HepG2 (cell line): ENCODE data around the gene SHFL. TPM values are rescaled to one million over a fixed set of nuclear protein-coding genes. Genes with fewer than 3 reads are reported as not detected.

Experiments
- ATM ChIP-seq: fragments of 450-650 bp; IDR thresholded peaks from 2 replicates; pipeline ENCODE4 v1.7.1; 2017; ENCODE audit warnings: mild to moderate bottlenecking, borderline replicate concordance
- CC2D1A ChIP-seq: sonication (generic); formaldehyde crosslinking; IDR thresholded peaks from 2 replicates; pipeline ENCODE4 v1.8.1; 2023; ENCODE audit warnings: mild to moderate bottlenecking, missing genetic modification reagents
- CEBPZ ChIP-seq: IDR thresholded peaks from 2 replicates; pipeline ENCODE4 v1.6.1; 2012; ENCODE audit warnings: low read length, improper control_type of control experiment
- HMG20A ChIP-seq: IDR thresholded peaks from 2 replicates; pipeline ENCODE4 v1.6.1; 2016; ENCODE audit warnings: borderline replicate concordance
- IKZF1 ChIP-seq: fragments of 450-650 bp; IDR thresholded peaks from 2 replicates; pipeline ENCODE4 v1.7.1; 2016
- MLXIP ChIP-seq: sonication (generic); formaldehyde crosslinking; IDR thresholded peaks from 2 replicates; pipeline ENCODE4 v1.9.0; 2021; ENCODE audit warnings: missing genetic modification reagents, borderline replicate concordance
- MXD1 ChIP-seq: sonication (generic); formaldehyde crosslinking; IDR thresholded peaks from 2 replicates; pipeline ENCODE4 v1.4.0; 2020; ENCODE audit warnings: mild to moderate bottlenecking, missing genetic modification reagents
- PREB ChIP-seq: sonication (generic); formaldehyde crosslinking; IDR thresholded peaks from 2 replicates; pipeline ENCODE4 v1.4.0; 2020; ENCODE audit warnings: missing genetic modification reagents
- RBM39 ChIP-seq: fragments of 200-400 bp; formaldehyde crosslinking; IDR thresholded peaks from one replicate; pipeline ENCODE4 v1.6.1; 2018; ENCODE audit warnings: antibody characterized with exemption, mild to moderate bottlenecking, low read depth, low read length; ENCODE audit not compliant: poor library complexity, severe bottlenecking
- SALL1 ChIP-seq: sonication (generic); formaldehyde crosslinking; IDR thresholded peaks from 2 replicates; pipeline ENCODE4 v1.8.0; 2022; ENCODE audit warnings: mild to moderate bottlenecking, missing genetic modification reagents
- TFDP2 ChIP-seq: sonication (generic); formaldehyde crosslinking; IDR thresholded peaks from 2 replicates; pipeline ENCODE4 v1.4.0; 2020; ENCODE audit warnings: missing genetic modification reagents
- ZBTB42 ChIP-seq: sonication (generic); formaldehyde crosslinking; IDR thresholded peaks from 2 replicates; pipeline ENCODE4 v1.5.0; 2020; ENCODE audit warnings: mild to moderate bottlenecking, missing genetic modification reagents
- ZNF160 ChIP-seq: sonication (generic); formaldehyde crosslinking; IDR thresholded peaks from 2 replicates; pipeline ENCODE4 v1.8.0; 2022; ENCODE audit warnings: mild to moderate bottlenecking, inconsistent platforms, missing genetic modification reagents
- ZNF512B ChIP-seq: sonication (generic); formaldehyde crosslinking; IDR thresholded peaks from 2 replicates; pipeline ENCODE4 v1.5.1; 2020; ENCODE audit warnings: missing genetic modification reagents, mild to moderate bottlenecking, borderline replicate concordance
- polyA plus RNA-seq, 8 experiments: library from polyadenylated mRNA; depleted of rRNA in 3 of 8; stranded (reverse) in 7 of 8; unstranded in 1 of 8; fragments of >200 nt; fragmentation: Illumina TruSeq in 4 of 8; extraction: Trizol in 4 of 8; gene quantifications; 2 replicates each; pipeline versions ENCODE4 v1.2.1 to v1.2.3, GENCODE V29; 2011 to 2016; ENCODE audit warnings: low read depth in 4 of 8, missing spikeins in 1 of 8, mixed read lengths in 1 of 8; ENCODE audit not compliant: insufficient read depth in 1 of 8
- total RNA-seq, 5 experiments: library from RNA; depleted of rRNA; stranded (reverse); fragments of >200 nt; fragmentation: Illumina TruSeq; extraction: Trizol; gene quantifications; 2 replicates each; pipeline ENCODE4 v1.2.3, GENCODE V29; 2016; ENCODE audit warnings: low read depth in 1 of 5

The SHFL gene
- total and polyA plus RNA-seq, 2 of the 13 experiments (the other 11 are each of a cell fraction or from before 2014, with no cell fraction given), result 12.3 to 36.4 TPM

- no peak for TF ChIP-seq CEBPZ
- no peak for TF ChIP-seq ATM
- no peak for TF ChIP-seq ZNF512B (CRISPR knock-in tag)
- TF ChIP-seq CC2D1A (CRISPR knock-in tag), result no peak
- TF ChIP-seq TFDP2 (CRISPR knock-in tag), result no peak
- TF ChIP-seq RBM39, result peak; percentile 51
- no peak for TF ChIP-seq ZBTB42 (CRISPR knock-in tag)
- no peak for TF ChIP-seq IKZF1
- TF ChIP-seq MLXIP (CRISPR knock-in tag), result no peak
- no peak for TF ChIP-seq HMG20A
- TF ChIP-seq MXD1, result peak; percentile 63; the same call in 1 of the 2 replicates
- TF ChIP-seq ZNF160 (CRISPR knock-in tag), result no peak
- 0 out of 2 replicates have a peak, but pooled peaks have one; percentile 61 for TF ChIP-seq PREB (CRISPR knock-in tag)
- TF ChIP-seq SALL1 (CRISPR knock-in tag), result peak; percentile 57; the same call in 1 of the 2 replicates
Observed at GRCh38 chr19:10085641-10086590, at the start of gene SHFL (continued).
